GM19372 (cell line): ENCODE data around the gene COX7A2.

Experiments
- ATAC-seq: cut with Tn5 transposase; IDR thresholded peaks from one replicate; pipeline ENCODE4 v1.9.1; 2021; ENCODE audit warnings: mild to moderate bottlenecking, low read depth, moderate library complexity; ENCODE audit not compliant: unreplicated experiment

Gene COX7A2

DNA sequence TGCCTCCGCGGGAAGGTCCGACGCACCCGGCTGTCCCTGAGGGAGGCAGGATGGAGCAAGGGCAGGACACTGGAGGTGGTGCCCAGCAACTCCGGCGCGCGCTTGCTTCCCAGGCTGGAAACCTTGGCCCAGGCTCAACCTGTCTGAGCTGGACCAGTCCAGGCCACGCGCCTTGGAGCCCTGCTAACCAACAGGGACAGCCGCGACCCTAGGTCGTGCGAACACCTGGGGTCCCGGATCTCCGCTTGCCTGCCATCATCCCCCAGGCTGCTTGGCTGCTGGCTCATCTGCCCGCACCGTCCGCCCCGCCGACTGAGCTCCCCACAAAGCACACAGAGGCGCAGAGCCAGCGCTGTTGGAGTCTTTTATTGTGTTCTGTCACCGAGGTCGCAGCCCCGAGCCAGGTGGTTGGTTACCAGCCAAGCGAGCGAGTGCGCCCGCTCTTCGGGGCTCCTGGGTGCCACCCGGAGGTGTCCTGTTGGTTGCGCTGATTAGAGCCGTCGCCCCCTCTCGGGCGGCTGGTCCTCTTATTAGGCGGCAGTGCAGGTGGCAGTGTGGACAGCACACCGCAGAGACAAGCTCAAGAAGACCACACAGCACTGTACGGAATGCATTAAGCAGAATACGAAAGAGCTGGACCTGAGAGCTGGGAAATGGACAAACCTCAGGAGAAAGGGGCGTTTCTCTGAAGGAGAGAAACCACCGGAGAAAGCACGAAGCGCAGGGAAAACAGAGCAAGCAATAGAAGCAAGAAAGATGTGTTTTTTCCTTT is 41.5 kb downstream of the COX7A2 start:
- peak; percentile 36 for ATAC-seq

DNA sequence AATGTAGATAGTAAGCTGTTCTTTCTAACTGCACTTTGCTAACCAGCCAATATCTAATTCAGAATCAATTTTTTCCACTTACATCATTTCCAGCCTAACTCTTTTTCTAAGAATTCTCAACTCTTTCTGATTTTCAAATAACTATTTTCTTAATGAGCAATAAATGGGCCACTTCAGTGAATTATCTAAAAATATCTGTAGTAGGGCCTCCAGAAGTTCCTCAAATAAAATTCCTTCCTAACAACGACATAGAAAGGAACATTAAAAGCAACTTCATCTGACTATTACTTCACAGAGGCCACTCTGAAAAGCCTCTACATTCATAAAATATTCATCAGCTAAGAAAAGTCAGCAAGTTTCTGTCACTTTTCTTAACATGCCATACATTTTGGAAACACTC is 42.6 kb downstream of the COX7A2 start:
- ATAC-seq, result no peak

DNA sequence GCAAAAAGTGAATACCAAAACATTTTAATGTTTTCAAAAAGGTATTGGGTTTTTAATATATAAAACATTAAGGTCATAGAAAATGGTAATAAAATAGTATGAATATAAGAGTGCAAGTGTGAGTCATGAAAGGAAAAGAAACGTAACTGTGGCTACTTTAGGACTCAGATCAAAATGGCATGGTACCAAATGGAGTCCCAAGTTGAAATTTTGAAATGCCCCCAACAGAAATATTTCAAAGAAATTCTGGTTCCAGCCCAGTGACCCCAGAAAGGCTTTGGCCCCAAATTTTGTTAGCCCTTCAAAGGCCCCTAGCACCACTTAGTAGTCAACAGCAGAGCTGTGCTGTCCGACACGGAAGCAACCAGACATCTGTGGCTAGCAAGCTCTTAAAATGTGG is 43.7 kb downstream of the COX7A2 start:
- no peak for ATAC-seq

DNA sequence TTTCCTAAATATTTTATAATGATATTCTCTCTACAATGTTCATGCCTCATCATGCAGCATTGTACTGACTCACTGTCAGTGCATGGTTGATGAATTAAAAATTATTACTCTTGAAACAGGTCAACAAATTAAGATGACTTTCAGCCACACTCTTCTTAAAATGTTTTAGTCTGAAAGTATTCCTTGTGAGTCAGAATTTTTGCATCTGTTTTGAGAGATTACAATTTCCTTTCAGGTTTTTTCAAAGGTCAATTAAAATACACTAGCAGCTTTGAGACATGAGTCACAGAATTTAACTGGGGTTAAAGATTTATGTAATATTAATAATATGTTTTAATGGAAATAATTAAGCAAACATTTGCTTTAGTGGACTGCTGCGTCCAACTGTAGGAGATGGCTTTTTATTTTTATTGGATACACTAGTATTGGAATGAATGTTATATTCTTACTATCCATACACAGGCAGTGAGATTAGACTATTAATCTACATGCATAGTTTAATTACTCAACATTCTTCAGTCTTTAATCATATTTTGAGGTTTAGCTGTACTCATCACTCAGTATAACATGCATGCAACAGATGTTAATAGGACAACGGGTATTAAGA is 47.4 kb downstream of the COX7A2 start:
- ATAC-seq, result no peak

DNA sequence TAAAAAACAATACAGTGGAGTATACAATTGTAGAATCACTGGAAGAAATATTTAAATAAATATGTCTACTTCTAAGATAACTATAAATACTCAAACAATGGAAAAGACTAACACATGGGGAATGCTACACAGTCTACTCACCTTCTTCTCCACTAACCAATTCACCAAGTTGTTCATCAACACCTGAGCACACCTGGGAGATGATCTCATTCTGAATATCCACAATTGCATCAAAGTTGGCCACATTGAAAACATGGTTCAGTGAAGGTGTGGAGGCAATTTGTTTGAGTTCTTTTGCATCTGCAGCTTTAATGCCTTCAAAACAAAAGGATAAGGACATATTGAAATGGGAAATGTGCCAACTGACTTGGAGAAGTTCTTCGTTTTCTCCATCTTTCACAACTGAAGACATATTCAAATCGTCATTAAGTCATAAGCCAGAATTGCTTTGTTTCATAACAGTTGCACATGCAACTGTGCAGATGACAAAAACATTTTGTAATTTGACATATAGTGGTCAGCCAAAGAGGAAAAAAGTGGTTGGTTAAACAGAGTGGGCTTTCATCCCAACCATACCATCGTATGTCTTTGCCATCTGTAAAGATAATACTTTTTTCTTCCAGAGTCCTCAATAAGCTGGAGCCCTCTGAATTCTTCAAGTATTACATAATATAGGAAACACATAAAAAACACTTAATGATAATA is 55.2 kb downstream of the COX7A2 start:
- ATAC-seq, result no peak
